NCI-H146 treated with DMSO at 0.1 percent for 48 hours (cell line): ENCODE results near the gene CERS6.

Experiments
- DNase-seq: peaks from one replicate; lab custom pipeline; 2025; ENCODE audit not compliant: unreplicated experiment; lab: John Stamatoyannopoulos, UW

CERS6 gene

GRCh38 chr2:168596881-168597655 lies 141.0 kb downstream of the CERS6 start:
- no peak for DNase-seq

- no peak for DNase-seq
These were observed 143.7 kb downstream of the CERS6 start for GRCh38 chr2:168599738-168600137.

GRCh38 chr2:168600949-168601348 lies 144.9 kb downstream of the CERS6 start:
- no peak for DNase-seq

GRCh38 chr2:168601741-168602140 lies 145.7 kb downstream of the CERS6 start:
- no peak for DNase-seq

- DNase-seq = no peak
These were observed 146.3 kb downstream of the CERS6 start for GRCh38 chr2:168602379-168602778.

- DNase-seq = no peak
These were observed 146.9 kb downstream of the CERS6 start for GRCh38 chr2:168602846-168603401.

- no peak for DNase-seq
These were observed 147.4 kb downstream of the CERS6 start for GRCh38 chr2:168603439-168603961.

- no peak for DNase-seq
These were observed 148.2 kb downstream of the CERS6 start for GRCh38 chr2:168604252-168604651.

GRCh38 chr2:168607992-168608391 lies 151.9 kb downstream of the CERS6 start:
- no peak for DNase-seq

- DNase-seq = no peak
These were observed 152.7 kb downstream of the CERS6 start for GRCh38 chr2:168608796-168609195.

GRCh38 chr2:168611091-168611490 lies 155.0 kb downstream of the CERS6 start:
- DNase-seq = no peak

- DNase-seq = no peak
These were observed 156.0 kb downstream of the CERS6 start for GRCh38 chr2:168611896-168612650.

- DNase-seq = no peak
These were observed 156.6 kb downstream of the CERS6 start for GRCh38 chr2:168612719-168613118.

GRCh38 chr2:168613551-168613950 lies 157.5 kb downstream of the CERS6 start:
- no peak for DNase-seq

- DNase-seq = no peak
These were observed 158.3 kb downstream of the CERS6 start for GRCh38 chr2:168614172-168615018.

- no peak for DNase-seq
These were observed 164.5 kb downstream of the CERS6 start for GRCh38 chr2:168620554-168620953.

GRCh38 chr2:168622559-168622958 lies 166.5 kb downstream of the CERS6 start:
- DNase-seq = no peak

- no peak for DNase-seq
These were observed 168.0 kb downstream of the CERS6 start for GRCh38 chr2:168624028-168624427.

- DNase-seq = no peak
These were observed 170.0 kb downstream of the CERS6 start for GRCh38 chr2:168626096-168626495.

- no peak for DNase-seq
These were observed 170.6 kb downstream of the CERS6 start for GRCh38 chr2:168626647-168627046.

- no peak for DNase-seq
These were observed 176.6 kb downstream of the CERS6 start for GRCh38 chr2:168632709-168633121.
